Activated CD4-positive, CD25-positive, alpha-beta regulatory T cell (primary cell): ENCODE results near the gene CD68.
"Not testable (repeated sequence)": the region's sequence is repeated elsewhere in the genome, so short reads cannot be mapped to it uniquely, and the experiment has no call there.

Experiments used
- DNase-seq, 4 experiments: peaks; one replicate each; lab custom pipeline; 2025; lab: John Stamatoyannopoulos, UW

The CD68 gene

GRCh38 chr17:7580604-7581575 is 1.5 kb downstream of the CD68 start:
- DNase-seq, result no peak

- no peak for DNase-seq
These were observed 3.2 kb downstream of the CD68 start for GRCh38 chr17:7582396-7583252.

GRCh38 chr17:7583253-7584109 is 4.0 kb downstream of the CD68 start, which contains the start of gene MPDU1:
Gene MPDU1, plus strand, starts transcription at chr17:7583852. Its CDS starts 11 bp downstream, at chr17:7583863.
- peak; percentile 82 to 87 (median 85) for DNase-seq

GRCh38 chr17:7586673-7587419 is 7.4 kb downstream of the CD68 start:
- DNase-seq, result no peak

- DNase-seq, result no peak
These were observed 8.1 kb downstream of the CD68 start for GRCh38 chr17:7587420-7588151.

GRCh38 chr17:7588553-7589203 is 9.2 kb downstream of the CD68 start:
- no peak for DNase-seq

GRCh38 chr17:7589204-7589868 is 9.9 kb downstream of the CD68 start:
- DNase-seq, result peak in 3 of 4 experiments; percentile 32 to 41 (median 37)

GRCh38 chr17:7589891-7590691 is 10.7 kb downstream of the CD68 start, which contains the start of gene SOX15:
Gene SOX15, minus strand, starts transcription at chr17:7590094. Its CDS starts 418 bp downstream, at chr17:7589676.
- no peak for DNase-seq

GRCh38 chr17:7590743-7591142 is 11.3 kb downstream of the CD68 start:
- no peak for DNase-seq

GRCh38 chr17:7591596-7591995 is 12.2 kb downstream of the CD68 start:
- DNase-seq, result no peak

- DNase-seq, result no peak
These were observed 13.1 kb downstream of the CD68 start for GRCh38 chr17:7592422-7593021.

- no peak for DNase-seq
These were observed 13.9 kb downstream of the CD68 start for GRCh38 chr17:7593296-7593695.

- DNase-seq, result not testable (repeated sequence)
These were observed 18.1 kb downstream of the CD68 start for GRCh38 chr17:7597561-7597960.

GRCh38 chr17:7606280-7606679 is 26.8 kb downstream of the CD68 start:
- DNase-seq, result no peak

GRCh38 chr17:7610641-7611040 is 31.2 kb downstream of the CD68 start:
- DNase-seq, result no peak

- no peak for DNase-seq
These were observed 32.3 kb downstream of the CD68 start for GRCh38 chr17:7611635-7612293.

GRCh38 chr17:7612294-7612640 is 32.8 kb downstream of the CD68 start:
- no peak for DNase-seq
